GM20000 (cell line): Measurements from ENCODE around the gene LRRC4C.

ENCODE experiments used
- DNase-seq: peaks from one replicate; pipeline ENCODE4 v3.0.0; 2012; ENCODE audit warnings: low spot score
- TF ChIP-seq, protein P1 (sequence below): IDR thresholded peaks from 2 replicates; pipeline ENCODE4 v1.5.1; 2012; ENCODE audit warnings: mild to moderate bottlenecking, control low read depth; ENCODE audit errors: extremely low read depth, missing control alignments

Gene LRRC4C

GRCh38 chr11:41010361-41011050, 448.9 kb downstream of the LRRC4C start:
- TF ChIP-seq, protein P1, sequence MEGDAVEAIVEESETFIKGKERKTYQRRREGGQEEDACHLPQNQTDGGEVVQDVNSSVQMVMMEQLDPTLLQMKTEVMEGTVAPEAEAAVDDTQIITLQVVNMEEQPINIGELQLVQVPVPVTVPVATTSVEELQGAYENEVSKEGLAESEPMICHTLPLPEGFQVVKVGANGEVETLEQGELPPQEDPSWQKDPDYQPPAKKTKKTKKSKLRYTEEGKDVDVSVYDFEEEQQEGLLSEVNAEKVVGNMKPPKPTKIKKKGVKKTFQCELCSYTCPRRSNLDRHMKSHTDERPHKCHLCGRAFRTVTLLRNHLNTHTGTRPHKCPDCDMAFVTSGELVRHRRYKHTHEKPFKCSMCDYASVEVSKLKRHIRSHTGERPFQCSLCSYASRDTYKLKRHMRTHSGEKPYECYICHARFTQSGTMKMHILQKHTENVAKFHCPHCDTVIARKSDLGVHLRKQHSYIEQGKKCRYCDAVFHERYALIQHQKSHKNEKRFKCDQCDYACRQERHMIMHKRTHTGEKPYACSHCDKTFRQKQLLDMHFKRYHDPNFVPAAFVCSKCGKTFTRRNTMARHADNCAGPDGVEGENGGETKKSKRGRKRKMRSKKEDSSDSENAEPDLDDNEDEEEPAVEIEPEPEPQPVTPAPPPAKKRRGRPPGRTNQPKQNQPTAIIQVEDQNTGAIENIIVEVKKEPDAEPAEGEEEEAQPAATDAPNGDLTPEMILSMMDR = no peak
- DNase-seq = no peak

- TF ChIP-seq, protein P1 = no peak
- no peak for DNase-seq
Measured at GRCh38 chr11:41005986-41006385, 453.5 kb downstream of the LRRC4C start.

- TF ChIP-seq, protein P1 = no peak
- DNase-seq = no peak
Measured at GRCh38 chr11:41003339-41004282, 455.8 kb downstream of the LRRC4C start.

DNA sequence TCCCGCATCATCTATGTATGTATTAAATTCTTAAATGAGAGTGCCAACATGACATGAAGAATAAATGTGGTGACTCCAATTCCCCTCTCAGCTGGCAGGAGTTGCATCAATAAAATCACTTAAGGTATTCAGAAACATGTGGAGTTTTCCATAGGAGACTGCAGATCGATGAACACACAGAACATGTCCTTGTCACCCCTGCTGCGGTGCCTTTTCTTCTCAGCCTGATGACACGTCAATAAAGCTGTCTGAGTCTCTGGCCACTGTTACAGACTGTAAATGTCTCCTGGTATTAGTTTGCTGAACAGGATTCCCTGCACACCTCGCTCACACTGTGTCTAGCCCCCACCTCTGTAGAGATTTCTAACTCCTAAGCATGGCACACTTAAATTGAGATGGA, 460.5 kb downstream of the LRRC4C start:
- TF ChIP-seq, protein P1 = no peak
- DNase-seq = no peak

GRCh38 chr11:40987776-40988435, 471.5 kb downstream of the LRRC4C start:
- DNase-seq = no peak
- TF ChIP-seq, protein P1 = no peak

DNA sequence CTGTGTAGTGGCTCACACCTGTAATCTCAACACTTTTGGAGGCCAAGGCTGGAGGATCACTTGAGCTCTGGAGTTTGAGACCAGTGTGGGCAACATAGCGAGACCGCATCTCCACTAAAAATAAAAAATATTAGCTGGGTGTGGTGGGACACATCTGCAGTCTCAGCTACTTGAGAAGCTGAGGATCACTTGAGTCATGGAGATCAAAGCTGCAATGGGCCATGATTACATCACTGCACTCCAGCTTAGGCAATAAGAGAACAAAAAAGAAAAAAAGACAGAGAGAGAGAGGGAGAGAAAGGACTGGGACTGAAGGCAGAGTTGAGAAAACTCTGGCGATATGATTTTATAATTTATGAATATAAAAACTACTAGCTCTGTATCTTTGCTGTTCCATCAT, 473.1 kb downstream of the LRRC4C start:
- no peak for DNase-seq
- TF ChIP-seq, protein P1 = no peak

- DNase-seq = no peak
- TF ChIP-seq, protein P1 = no peak
Measured at GRCh38 chr11:40975076-40975475, 484.4 kb downstream of the LRRC4C start.
